ENCODE data around the gene CPSF3.

The CPSF3 gene

GRCh38 chr2:9517118-9517782 lies 93.8 kb downstream of the CPSF3 start:
- DNase-seq (ENCODE audit: low spot score) = no peak
- H3K27ac ChIP-seq = no peak overlapping the region
- POLR2A ChIA-PET (ENCODE audit: low non-redundant PET) = no interaction called here
- TF ChIP-seq, protein P1, sequence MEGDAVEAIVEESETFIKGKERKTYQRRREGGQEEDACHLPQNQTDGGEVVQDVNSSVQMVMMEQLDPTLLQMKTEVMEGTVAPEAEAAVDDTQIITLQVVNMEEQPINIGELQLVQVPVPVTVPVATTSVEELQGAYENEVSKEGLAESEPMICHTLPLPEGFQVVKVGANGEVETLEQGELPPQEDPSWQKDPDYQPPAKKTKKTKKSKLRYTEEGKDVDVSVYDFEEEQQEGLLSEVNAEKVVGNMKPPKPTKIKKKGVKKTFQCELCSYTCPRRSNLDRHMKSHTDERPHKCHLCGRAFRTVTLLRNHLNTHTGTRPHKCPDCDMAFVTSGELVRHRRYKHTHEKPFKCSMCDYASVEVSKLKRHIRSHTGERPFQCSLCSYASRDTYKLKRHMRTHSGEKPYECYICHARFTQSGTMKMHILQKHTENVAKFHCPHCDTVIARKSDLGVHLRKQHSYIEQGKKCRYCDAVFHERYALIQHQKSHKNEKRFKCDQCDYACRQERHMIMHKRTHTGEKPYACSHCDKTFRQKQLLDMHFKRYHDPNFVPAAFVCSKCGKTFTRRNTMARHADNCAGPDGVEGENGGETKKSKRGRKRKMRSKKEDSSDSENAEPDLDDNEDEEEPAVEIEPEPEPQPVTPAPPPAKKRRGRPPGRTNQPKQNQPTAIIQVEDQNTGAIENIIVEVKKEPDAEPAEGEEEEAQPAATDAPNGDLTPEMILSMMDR (conservative IDR thresholded peaks at IDR 0.05; ENCODE audit: low read depth) = no peak
- CTCF ChIA-PET = interaction anchor here (0.6 kb wide), 1 partner anchor 12 kb away, joined by 3 read pairs; no protein-coding TSS in a partner anchor

DNA sequence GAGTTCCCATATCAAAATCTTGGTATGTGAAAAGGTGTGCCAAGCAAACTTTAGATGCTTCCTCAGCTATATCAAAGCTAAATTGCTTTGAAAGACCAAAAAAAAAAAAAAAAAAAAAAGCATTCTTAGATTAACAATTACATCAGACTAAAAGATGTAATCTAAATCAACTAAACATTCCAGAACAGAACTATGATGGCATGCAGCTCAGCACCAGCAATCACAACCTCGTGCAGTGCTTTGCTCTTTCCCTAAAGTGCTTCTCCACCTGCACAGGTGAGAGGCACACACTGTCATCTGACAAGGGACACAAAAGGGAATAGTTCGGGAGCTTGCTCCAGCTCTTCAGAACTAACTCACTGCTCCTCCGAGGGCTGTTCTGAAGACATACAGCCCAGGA lies 94.7 kb downstream of the CPSF3 start:
- no peak overlapping the region for H3K27ac ChIP-seq
- DNase-seq (ENCODE audit: low spot score) = no peak
- POLR2A ChIA-PET (ENCODE audit: low non-redundant PET) = no interaction called here
- CTCF ChIA-PET = no interaction called here
- TF ChIP-seq, protein P1 (conservative IDR thresholded peaks at IDR 0.05; ENCODE audit: low read depth) = no peak

DNA sequence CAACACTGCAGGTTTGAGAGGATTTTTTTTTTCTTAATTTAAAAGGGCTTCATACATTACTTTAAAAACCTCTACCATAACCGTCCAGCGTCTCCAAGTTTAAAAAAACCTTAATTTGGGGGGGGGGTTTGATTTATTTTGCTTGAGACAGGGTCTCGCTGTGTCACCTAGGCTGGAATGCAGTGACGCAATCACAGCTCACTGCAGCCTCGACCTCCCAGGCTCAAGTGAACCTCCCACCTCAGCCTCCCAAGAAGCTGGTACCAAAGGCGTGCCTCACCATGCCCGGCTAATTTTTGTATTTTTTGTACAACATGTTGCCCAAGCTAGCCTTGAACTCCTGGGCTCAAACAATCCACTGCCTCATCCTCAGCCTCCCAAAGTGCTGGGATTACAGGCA lies 95.3 kb downstream of the CPSF3 start:
- CTCF ChIA-PET = no interaction called here
- TF ChIP-seq, protein P1 (conservative IDR thresholded peaks at IDR 0.05; ENCODE audit: low read depth) = no peak
- POLR2A ChIA-PET (ENCODE audit: low non-redundant PET) = no interaction called here
- no peak for DNase-seq (ENCODE audit: low spot score)
- H3K27ac ChIP-seq = no peak overlapping the region

DNA sequence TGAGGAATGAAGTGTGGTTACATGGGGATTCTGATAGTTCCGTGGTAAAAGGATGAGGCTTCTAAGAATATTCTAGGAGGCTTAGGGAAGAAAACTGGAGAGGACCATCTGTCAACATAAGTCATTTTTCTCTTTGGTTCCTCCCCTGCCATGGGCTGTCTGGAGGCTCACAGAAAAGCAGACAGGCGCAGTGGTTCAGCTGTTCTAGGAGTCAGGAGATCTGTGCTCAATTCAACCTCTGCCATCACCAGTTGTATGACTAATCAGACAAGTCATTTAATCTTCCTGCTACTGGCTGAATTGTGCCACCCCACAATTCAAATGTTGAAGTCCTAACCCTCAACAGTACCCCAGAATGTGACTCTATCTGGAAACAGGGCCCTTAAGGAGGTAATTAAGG lies 95.8 kb downstream of the CPSF3 start:
- ChIA-PET POLR2A (ENCODE audit: low non-redundant PET) (no interaction called here), CTCF (no interaction called here)
- no peak overlapping the region for H3K27ac ChIP-seq
- no peak for DNase-seq (ENCODE audit: low spot score)
- TF ChIP-seq, protein P1 (conservative IDR thresholded peaks at IDR 0.05; ENCODE audit: low read depth) = no peak
